Measurements from ENCODE around the gene LTBP2. TPM values are rescaled to one million over a fixed set of nuclear protein-coding genes. Genes with fewer than 3 reads are reported as not detected.

LTBP2 gene
- total and polyA plus RNA-seq, 2 of the 13 experiments (the other 11 are each of a cell fraction or from before 2014, with no cell fraction given), result 0.20 to 0.41 TPM

DNA sequence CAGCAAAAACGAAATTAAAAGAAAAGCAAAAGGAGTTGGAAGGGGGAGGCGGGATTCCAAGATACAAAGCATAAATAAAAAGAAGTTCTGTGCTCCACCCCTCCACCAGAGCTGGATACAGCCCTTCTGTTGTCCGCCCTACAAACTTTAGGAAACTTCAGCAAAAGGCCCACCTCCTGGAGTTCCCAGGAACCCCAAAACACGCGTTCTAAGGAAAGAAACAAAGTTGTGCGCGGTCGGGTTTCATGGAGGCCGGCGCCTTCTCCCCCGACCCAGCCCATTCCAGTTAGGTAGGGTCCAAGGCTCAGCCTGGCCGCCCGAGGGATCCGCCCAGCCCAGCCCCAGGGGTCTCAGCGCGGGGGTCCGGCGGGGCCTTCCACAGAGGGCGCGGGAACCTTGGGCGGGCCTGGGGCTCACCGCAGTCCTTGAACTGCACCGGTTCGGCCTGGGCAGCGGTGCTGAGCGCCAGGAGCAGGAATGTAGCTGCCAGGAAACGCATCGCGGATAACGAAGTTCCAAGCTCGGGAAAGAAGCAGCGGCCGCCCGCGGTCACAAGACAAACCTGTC lies 119.2 kb downstream of the LTBP2 start, which contains the start of gene NPC2 (continued):
- TF ChIP-seq, protein P1, sequence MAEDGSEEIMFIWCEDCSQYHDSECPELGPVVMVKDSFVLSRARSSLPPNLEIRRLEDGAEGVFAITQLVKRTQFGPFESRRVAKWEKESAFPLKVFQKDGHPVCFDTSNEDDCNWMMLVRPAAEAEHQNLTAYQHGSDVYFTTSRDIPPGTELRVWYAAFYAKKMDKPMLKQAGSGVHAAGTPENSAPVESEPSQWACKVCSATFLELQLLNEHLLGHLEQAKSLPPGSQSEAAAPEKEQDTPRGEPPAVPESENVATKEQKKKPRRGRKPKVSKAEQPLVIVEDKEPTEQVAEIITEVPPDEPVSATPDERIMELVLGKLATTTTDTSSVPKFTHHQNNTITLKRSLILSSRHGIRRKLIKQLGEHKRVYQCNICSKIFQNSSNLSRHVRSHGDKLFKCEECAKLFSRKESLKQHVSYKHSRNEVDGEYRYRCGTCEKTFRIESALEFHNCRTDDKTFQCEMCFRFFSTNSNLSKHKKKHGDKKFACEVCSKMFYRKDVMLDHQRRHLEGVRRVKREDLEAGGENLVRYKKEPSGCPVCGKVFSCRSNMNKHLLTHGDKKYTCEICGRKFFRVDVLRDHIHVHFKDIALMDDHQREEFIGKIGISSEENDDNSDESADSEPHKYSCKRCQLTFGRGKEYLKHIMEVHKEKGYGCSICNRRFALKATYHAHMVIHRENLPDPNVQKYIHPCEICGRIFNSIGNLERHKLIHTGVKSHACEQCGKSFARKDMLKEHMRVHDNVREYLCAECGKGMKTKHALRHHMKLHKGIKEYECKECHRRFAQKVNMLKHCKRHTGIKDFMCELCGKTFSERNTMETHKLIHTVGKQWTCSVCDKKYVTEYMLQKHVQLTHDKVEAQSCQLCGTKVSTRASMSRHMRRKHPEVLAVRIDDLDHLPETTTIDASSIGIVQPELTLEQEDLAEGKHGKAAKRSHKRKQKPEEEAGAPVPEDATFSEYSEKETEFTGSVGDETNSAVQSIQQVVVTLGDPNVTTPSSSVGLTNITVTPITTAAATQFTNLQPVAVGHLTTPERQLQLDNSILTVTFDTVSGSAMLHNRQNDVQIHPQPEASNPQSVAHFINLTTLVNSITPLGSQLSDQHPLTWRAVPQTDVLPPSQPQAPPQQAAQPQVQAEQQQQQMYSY (CRISPR knock-in tag; IDR thresholded peaks at IDR 0.05), result no peak
- TF ChIP-seq FOXC1 (CRISPR knock-in tag; IDR thresholded peaks at IDR 0.05; ENCODE audit: borderline replicate concordance), result no peak; the same call in 1 of the 2 replicates
- TF ChIP-seq, protein P2, sequence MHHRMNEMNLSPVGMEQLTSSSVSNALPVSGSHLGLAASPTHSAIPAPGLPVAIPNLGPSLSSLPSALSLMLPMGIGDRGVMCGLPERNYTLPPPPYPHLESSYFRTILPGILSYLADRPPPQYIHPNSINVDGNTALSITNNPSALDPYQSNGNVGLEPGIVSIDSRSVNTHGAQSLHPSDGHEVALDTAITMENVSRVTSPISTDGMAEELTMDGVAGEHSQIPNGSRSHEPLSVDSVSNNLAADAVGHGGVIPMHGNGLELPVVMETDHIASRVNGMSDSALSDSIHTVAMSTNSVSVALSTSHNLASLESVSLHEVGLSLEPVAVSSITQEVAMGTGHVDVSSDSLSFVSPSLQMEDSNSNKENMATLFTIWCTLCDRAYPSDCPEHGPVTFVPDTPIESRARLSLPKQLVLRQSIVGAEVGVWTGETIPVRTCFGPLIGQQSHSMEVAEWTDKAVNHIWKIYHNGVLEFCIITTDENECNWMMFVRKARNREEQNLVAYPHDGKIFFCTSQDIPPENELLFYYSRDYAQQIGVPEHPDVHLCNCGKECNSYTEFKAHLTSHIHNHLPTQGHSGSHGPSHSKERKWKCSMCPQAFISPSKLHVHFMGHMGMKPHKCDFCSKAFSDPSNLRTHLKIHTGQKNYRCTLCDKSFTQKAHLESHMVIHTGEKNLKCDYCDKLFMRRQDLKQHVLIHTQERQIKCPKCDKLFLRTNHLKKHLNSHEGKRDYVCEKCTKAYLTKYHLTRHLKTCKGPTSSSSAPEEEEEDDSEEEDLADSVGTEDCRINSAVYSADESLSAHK (CRISPR knock-in tag; IDR thresholded peaks at IDR 0.05; ENCODE audit: borderline replicate concordance), result 0 out of 2 replicates have a peak, but pooled peaks have one; percentile 51
- no peak for TF ChIP-seq ZNF746 (CRISPR knock-in tag; IDR thresholded peaks at IDR 0.05)
- TF ChIP-seq ZNF253 (CRISPR knock-in tag; IDR thresholded peaks at IDR 0.05; ENCODE audit: borderline replicate concordance), result no peak
- TF ChIP-seq, protein P3, sequence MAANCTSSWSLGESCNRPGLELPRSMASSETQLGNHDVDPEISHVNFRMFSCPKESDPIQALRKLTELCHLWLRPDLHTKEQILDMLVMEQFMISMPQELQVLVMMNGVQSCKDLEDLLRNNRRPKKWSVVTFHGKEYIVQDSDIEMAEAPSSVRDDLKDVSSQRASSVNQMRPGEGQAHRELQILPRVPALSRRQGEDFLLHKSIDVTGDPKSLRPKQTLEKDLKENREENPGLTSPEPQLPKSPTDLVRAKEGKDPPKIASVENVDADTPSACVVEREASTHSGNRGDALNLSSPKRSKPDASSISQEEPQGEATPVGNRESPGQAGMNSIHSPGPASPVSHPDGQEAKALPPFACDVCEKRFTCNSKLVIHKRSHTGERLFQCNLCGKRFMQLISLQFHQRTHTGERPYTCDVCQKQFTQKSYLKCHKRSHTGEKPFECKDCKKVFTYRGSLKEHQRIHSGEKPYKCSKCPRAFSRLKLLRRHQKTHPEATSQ (CRISPR knock-in tag; IDR thresholded peaks at IDR 0.05; ENCODE audit: borderline replicate concordance), result no peak
- 0 out of 2 replicates have a peak, but pooled peaks have one; percentile 56 for TF ChIP-seq GTF3A (CRISPR knock-in tag; conservative IDR thresholded peaks at IDR 0.05)
- peak; percentile 84 for TF ChIP-seq TAF1 (CRISPR knock-in tag; IDR thresholded peaks at IDR 0.05)
- TF ChIP-seq, protein P4, sequence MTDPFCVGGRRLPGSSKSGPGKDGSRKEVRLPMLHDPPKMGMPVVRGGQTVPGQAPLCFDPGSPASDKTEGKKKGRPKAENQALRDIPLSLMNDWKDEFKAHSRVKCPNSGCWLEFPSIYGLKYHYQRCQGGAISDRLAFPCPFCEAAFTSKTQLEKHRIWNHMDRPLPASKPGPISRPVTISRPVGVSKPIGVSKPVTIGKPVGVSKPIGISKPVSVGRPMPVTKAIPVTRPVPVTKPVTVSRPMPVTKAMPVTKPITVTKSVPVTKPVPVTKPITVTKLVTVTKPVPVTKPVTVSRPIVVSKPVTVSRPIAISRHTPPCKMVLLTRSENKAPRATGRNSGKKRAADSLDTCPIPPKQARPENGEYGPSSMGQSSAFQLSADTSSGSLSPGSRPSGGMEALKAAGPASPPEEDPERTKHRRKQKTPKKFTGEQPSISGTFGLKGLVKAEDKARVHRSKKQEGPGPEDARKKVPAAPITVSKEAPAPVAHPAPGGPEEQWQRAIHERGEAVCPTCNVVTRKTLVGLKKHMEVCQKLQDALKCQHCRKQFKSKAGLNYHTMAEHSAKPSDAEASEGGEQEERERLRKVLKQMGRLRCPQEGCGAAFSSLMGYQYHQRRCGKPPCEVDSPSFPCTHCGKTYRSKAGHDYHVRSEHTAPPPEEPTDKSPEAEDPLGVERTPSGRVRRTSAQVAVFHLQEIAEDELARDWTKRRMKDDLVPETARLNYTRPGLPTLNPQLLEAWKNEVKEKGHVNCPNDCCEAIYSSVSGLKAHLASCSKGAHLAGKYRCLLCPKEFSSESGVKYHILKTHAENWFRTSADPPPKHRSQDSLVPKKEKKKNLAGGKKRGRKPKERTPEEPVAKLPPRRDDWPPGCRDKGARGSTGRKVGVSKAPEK (CRISPR knock-in tag; IDR thresholded peaks at IDR 0.05; ENCODE audit: borderline replicate concordance), result 0 out of 2 replicates have a peak, but pooled peaks have one; percentile 46
- TF ChIP-seq ARNT2 (CRISPR knock-in tag; IDR thresholded peaks at IDR 0.05; ENCODE audit: low read depth), result peak; percentile 66; the same call in 1 of the 2 replicates
- TF ChIP-seq, protein P5, sequence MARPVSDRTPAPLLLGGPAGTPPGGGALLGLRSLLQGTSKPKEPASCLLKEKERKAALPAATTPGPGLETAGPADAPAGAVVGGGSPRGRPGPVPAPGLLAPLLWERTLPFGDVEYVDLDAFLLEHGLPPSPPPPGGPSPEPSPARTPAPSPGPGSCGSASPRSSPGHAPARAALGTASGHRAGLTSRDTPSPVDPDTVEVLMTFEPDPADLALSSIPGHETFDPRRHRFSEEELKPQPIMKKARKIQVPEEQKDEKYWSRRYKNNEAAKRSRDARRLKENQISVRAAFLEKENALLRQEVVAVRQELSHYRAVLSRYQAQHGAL (CRISPR knock-in tag; IDR thresholded peaks at IDR 0.05; ENCODE audit: not compliant biosample characterization), result no peak
- 0 out of 2 replicates have a peak, but pooled peaks have one; percentile 50 for TF ChIP-seq ZNF446 (CRISPR knock-in tag; IDR thresholded peaks at IDR 0.05)
- no peak for TF ChIP-seq EEA1 (CRISPR knock-in tag; IDR thresholded peaks at IDR 0.05; ENCODE audit: borderline replicate concordance)
- TF ChIP-seq ZKSCAN8 (CRISPR knock-in tag; IDR thresholded peaks at IDR 0.05; ENCODE audit: borderline replicate concordance), result no peak
- TF ChIP-seq GABPB1 (CRISPR knock-in tag; IDR thresholded peaks at IDR 0.05), result no peak; the same call in none of the 2 replicates
- TF ChIP-seq MXD4 (CRISPR knock-in tag; IDR thresholded peaks at IDR 0.05), result peak; percentile 60; the same call in 1 of the 2 replicates

Data from HepG2 (cell line).